ENCODE results near the gene HPGD.

DNA sequence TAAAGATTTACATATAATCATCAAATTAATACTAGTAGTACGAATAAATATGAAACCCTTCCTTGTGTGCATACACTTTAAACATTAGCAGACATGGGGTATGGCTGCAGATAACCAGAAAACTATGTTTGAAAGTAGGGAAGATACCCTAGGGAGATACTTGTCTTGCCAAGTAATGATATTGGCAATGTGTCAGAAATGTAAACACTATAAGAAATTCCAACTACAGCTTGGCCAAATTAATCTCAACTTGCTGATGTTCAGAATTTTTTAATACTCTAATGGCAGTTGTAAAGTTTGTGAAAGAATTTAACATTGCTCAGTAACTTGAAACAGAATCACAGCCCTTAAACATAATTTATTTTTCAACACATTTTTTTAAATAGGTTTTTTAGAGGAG lies 27.4 kb upstream of the HPGD start:
- TF ChIP-seq, protein P1, sequence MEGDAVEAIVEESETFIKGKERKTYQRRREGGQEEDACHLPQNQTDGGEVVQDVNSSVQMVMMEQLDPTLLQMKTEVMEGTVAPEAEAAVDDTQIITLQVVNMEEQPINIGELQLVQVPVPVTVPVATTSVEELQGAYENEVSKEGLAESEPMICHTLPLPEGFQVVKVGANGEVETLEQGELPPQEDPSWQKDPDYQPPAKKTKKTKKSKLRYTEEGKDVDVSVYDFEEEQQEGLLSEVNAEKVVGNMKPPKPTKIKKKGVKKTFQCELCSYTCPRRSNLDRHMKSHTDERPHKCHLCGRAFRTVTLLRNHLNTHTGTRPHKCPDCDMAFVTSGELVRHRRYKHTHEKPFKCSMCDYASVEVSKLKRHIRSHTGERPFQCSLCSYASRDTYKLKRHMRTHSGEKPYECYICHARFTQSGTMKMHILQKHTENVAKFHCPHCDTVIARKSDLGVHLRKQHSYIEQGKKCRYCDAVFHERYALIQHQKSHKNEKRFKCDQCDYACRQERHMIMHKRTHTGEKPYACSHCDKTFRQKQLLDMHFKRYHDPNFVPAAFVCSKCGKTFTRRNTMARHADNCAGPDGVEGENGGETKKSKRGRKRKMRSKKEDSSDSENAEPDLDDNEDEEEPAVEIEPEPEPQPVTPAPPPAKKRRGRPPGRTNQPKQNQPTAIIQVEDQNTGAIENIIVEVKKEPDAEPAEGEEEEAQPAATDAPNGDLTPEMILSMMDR (IDR thresholded peaks at IDR 0.05) = no peak
- TF ChIP-seq POLR2A (IDR thresholded peaks at IDR 0.05) (no peak), POLR2AphosphoS5 (IDR thresholded peaks at IDR 0.05; ENCODE audit: insufficient read depth in 1 of 2, low read depth in 1 of 2) (no peak)
